Mammary epithelial cell (primary cell): ENCODE measurements around the gene LCN15.

Experiments
- CTCF ChIP-seq, 2 donors: IDR thresholded peaks in 1 of 2; conservative IDR thresholded peaks in 1 of 2; 2 replicates each; pipeline ENCODE4 v1.5.1; 2011 to 2012; ENCODE audit warnings: inconsistent platforms in 2 of 2, low read length in 2 of 2, mild to moderate bottlenecking in 2 of 2, control low read depth in 1 of 2, low read depth in 1 of 2; ENCODE audit not compliant: insufficient read depth in 1 of 2; ENCODE audit errors: extremely low read depth in 1 of 2
- EZH2 ChIP-seq: IDR thresholded peaks from 2 replicates; pipeline ENCODE4 v1.6.1; 2012; ENCODE audit warnings: low read length, inconsistent platforms, borderline replicate concordance

DNA sequence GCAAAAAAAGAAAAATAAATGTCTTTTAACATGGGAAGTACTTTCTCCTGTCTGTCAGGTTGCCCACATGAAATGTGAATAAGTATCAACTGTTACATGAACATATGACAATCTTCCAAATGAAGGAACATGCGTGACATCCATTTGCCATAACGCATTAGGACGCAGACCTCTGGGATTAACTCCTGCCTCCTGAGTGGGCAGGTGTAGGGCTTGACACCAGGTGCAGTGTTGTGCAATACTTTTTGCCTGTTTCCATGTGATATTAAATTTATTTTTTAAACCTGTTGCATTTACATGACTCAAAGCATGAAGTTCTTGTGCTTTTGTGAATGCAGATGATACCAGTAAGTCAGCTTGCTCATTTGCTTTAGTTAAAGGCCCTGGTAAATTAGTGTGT, 18.1 kb upstream of the LCN15 start:
- TF ChIP-seq CTCF (conservative IDR thresholded peaks at IDR 0.05 in 1 of 2, IDR thresholded peaks at IDR 0.05 in 1 of 2; ENCODE audit: extremely low read depth in 1 of 2, insufficient read depth in 1 of 2, low read depth in 1 of 2, low read length in 2 of 2) (no peak), EZH2 (no peak)
